HCT116 (cell line): ENCODE data around the gene HIC1. TPM values are rescaled to one million over a fixed set of nuclear protein-coding genes. Genes with fewer than 3 reads are reported as not detected.

Source experiments
- ATAC-seq: fragments of 200-7000 bp; cut with Tn5 transposase; 2 replicates; pipeline ENCODE4 v1.9.1; 2020; ENCODE audit warnings: mild to moderate bottlenecking, moderate library complexity
- BruUV-seq: library from RNA; stranded (reverse); fragments of 400-500 nt; replicated peaks from 2 replicates; lab custom pipeline; 2021; lab: Mats Ljungman, UMichigan
- CTCF ChIA-PET: fragments of 300-600 bp; sonication (Branson Sonifier 250); formaldehyde crosslinking; loops from one replicate; lab custom pipeline; 2021; ENCODE audit warnings: antibody characterized with exemption; lab: Charles Lee
- POLR2A ChIA-PET: fragments of 300-600, 350-600 bp; sonication (Branson Sonifier 250); formaldehyde crosslinking; loops from one replicate; lab custom pipeline; 2021; ENCODE audit warnings: antibody characterized with exemption; lab: Charles Lee
- RAD21 ChIA-PET, 2 experiments: fragments of 300-600 bp; sonication (Branson Sonifier 250); formaldehyde crosslinking; loops; one replicate each; lab custom pipeline; 2023; ENCODE audit warnings: low total read pairs in 2 of 2; ENCODE audit not compliant: uncharacterized antibody in 2 of 2, unreplicated experiment in 2 of 2, low non-redundant PET in 1 of 2; lab: Charles Lee
- DNase-seq: peaks from one replicate; pipeline ENCODE4 v3.0.0-alpha.2; 2010; ENCODE audit warnings: low read depth, low spot score
- H2AFZ ChIP-seq: fragments of 200-600 bp; shearing (Covaris generic), sonication (generic); 2 replicates; pipeline ENCODE4 v1.6.1; 2017; ENCODE audit warnings: low read depth, mixed run types, mixed read lengths, antibody characterized with exemption, low read length; ENCODE audit not compliant: poor library complexity, severe bottlenecking
- H3K27ac ChIP-seq: 2 replicates; pipeline ENCODE4 v1.5.1; 2012; ENCODE audit warnings: low read depth, low read length
- H3K27me3 ChIP-seq: fragments of 200-600 bp; sonication (generic); 2 replicates; pipeline ENCODE4 v1.6.1; 2016; ENCODE audit warnings: mixed run types, low read length, mixed read lengths; ENCODE audit not compliant: insufficient read depth
- H3K36me3 ChIP-seq, 2 experiments: fragments of 200-500 bp in 1 of 2; fragments of 200-600 bp in 1 of 2; sonication (Bioruptor generic) in 1 of 2; sonication (generic) in 1 of 2; 2 replicates each; pipeline versions ENCODE4 v1.5.1 to v1.6.1; 2014 to 2016; ENCODE audit warnings: low read length in 2 of 2, inconsistent platforms in 1 of 2, mixed read lengths in 1 of 2, mixed run types in 1 of 2; ENCODE audit not compliant: insufficient read depth in 2 of 2, control insufficient read depth in 1 of 2
- H3K4me1 ChIP-seq, 2 experiments: fragments of 200-600 bp in 1 of 2; sonication (generic) in 1 of 2; 2 replicates each; pipeline versions ENCODE4 v1.5.1 to v1.6.1; 2012 to 2017; ENCODE audit warnings: low read length in 2 of 2, inconsistent platforms in 1 of 2, mild to moderate bottlenecking in 1 of 2, mixed read lengths in 1 of 2, mixed run types in 1 of 2, moderate library complexity in 1 of 2; ENCODE audit not compliant: insufficient read depth in 2 of 2, control insufficient read depth in 1 of 2
- H3K4me2 ChIP-seq: fragments of 200-600 bp; sonication (generic); 2 replicates; pipeline ENCODE4 v1.6.1; 2017; ENCODE audit warnings: mixed run types, low read length, mixed read lengths
- H3K4me3 ChIP-seq, 2 experiments: fragments of 200-600 bp in 1 of 2; sonication (generic) in 1 of 2; replicated peaks in 1 of 2; 2 replicates each; pipeline ENCODE4 v1.5.1; 2011 to 2016; ENCODE audit warnings: low read length in 2 of 2, control low read depth in 1 of 2, low read depth in 1 of 2, mild to moderate bottlenecking in 1 of 2, mixed read lengths in 1 of 2, mixed run types in 1 of 2
- H3K79me2 ChIP-seq: fragments of 200-600 bp; sonication (generic); 2 replicates; pipeline ENCODE4 v1.6.1; 2017; ENCODE audit warnings: mild to moderate bottlenecking, mixed run types, low read length, moderate library complexity, mixed read lengths; ENCODE audit not compliant: insufficient read depth
- H3K9ac ChIP-seq: fragments of 200-600 bp; sonication (generic); 2 replicates; pipeline ENCODE4 v1.6.1; 2016; ENCODE audit warnings: low read length, mixed read lengths
- H3K9me2 ChIP-seq: fragments of 200-600 bp; sonication (generic), shearing (Covaris generic); 2 replicates; pipeline ENCODE4 v1.6.1; 2017; ENCODE audit warnings: mixed run types, mild to moderate bottlenecking, moderate library complexity; ENCODE audit not compliant: insufficient read depth
- H3K9me3 ChIP-seq, 2 experiments: fragments of 200-500 bp in 1 of 2; fragments of 200-600 bp in 1 of 2; sonication (Bioruptor generic) in 1 of 2; sonication (generic) in 1 of 2; 2 replicates each; pipeline ENCODE4 v1.6.1; 2014 to 2017; ENCODE audit warnings: low read length in 2 of 2, mixed read lengths in 2 of 2, inconsistent platforms in 1 of 2, low read depth in 1 of 2, mild to moderate bottlenecking in 1 of 2, mixed run types in 1 of 2, moderate library complexity in 1 of 2; ENCODE audit not compliant: control insufficient read depth in 1 of 2, insufficient read depth in 1 of 2
- H4K20me1 ChIP-seq: fragments of 200-600 bp; sonication (generic), shearing (Covaris generic); 2 replicates; pipeline ENCODE4 v1.6.1; 2017; ENCODE audit warnings: mixed run types, mild to moderate bottlenecking, moderate library complexity; ENCODE audit not compliant: insufficient read depth
- ATF3 ChIP-seq: IDR thresholded peaks from 2 replicates; pipeline ENCODE4 v1.6.1; 2012
- CBX3 ChIP-seq: IDR thresholded peaks from 2 replicates; pipeline ENCODE4 v1.6.1; 2012; ENCODE audit warnings: low read depth
- EGR1 ChIP-seq: IDR thresholded peaks from 2 replicates; pipeline ENCODE4 v1.6.1; 2012; ENCODE audit warnings: low read depth
- ELF1 ChIP-seq: IDR thresholded peaks from 2 replicates; pipeline ENCODE4 v1.6.1; 2012; ENCODE audit warnings: low read depth, borderline replicate concordance
- JUND ChIP-seq: IDR thresholded peaks from 2 replicates; pipeline ENCODE4 v1.6.1; 2012
- MAX ChIP-seq: IDR thresholded peaks from 2 replicates; pipeline ENCODE4 v1.6.1; 2012
- REST ChIP-seq: IDR thresholded peaks from 2 replicates; pipeline ENCODE4 v1.6.1; 2012; ENCODE audit warnings: low read depth
- SIN3A ChIP-seq: IDR thresholded peaks from 2 replicates; pipeline ENCODE4 v1.6.1; 2012; ENCODE audit warnings: low read depth
- SP1 ChIP-seq: IDR thresholded peaks from 2 replicates; pipeline ENCODE4 v1.6.1; 2012; ENCODE audit warnings: low read depth
- SRF ChIP-seq: IDR thresholded peaks from 2 replicates; pipeline ENCODE4 v1.6.1; 2012; ENCODE audit warnings: low read depth
- TCF7L2 ChIP-seq: IDR thresholded peaks from 2 replicates; pipeline ENCODE4 v1.7.0; 2011; ENCODE audit warnings: borderline replicate concordance, inconsistent platforms; ENCODE audit not compliant: insufficient read depth, insufficient read length; ENCODE audit errors: extremely low read depth
- ZFX ChIP-seq: fragments of 450-650 bp; IDR thresholded peaks from 2 replicates; pipeline ENCODE4 v1.6.1; 2017
- ZNF274 ChIP-seq: fragments of 200-500 bp; sonication (Bioruptor generic); IDR thresholded peaks from 2 replicates; pipeline ENCODE4 v1.6.1; 2014; ENCODE audit warnings: mild to moderate bottlenecking, low read depth, low read length, inconsistent platforms
- intact Hi-C: fragments of 100-400 bp; cut with micrococcal nuclease; formaldehyde crosslinking; loops from 2 replicates; pipeline ENCODE4 v1.10.0; 2022
- total RNA-seq: library from RNA; stranded (reverse); gene quantifications from one replicate; pipeline ENCODE4 v1.2.1, GENCODE V29; 2021; ENCODE audit not compliant: unreplicated experiment

Gene HIC1
- total RNA-seq, 1 experiment from 2014 or later = 0.64 TPM

GRCh38 chr17:2051061-2051932 is 3.6 kb upstream of the HIC1 start:
- Histone ChIP-seq H3K4me2 (peak overlapping the region; percentile 76), H3K27ac (no peak overlapping the region), H4K20me1 (no peaks in the 10 kb centered on the region), H3K9ac (peak overlapping the region; percentile 25; the same call in 1 of the 2 replicates), H3K27me3 (no peaks in the 10 kb centered on the region), H3K9me2 (no peaks in the 10 kb centered on the region), H2AFZ (no peak overlapping the region), H3K79me2 (no peaks in the 10 kb centered on the region), H3K4me3 (peak overlapping the region in 1 of 2 experiments; percentile 50; a peak in 3 of 4 replicates), H3K9me3 (no peaks in the 10 kb centered on the region), H3K36me3 (no peaks in the 10 kb centered on the region), H3K4me1 (peaks cover 10 to 32% of the 10 kb centered on the region in 2 experiments)
- intact Hi-C loops = no loop called here
- no TSS peak for BruUV-seq
- POLR2A ChIA-PET = interaction anchor here (0.5 kb wide), 1 partner anchor 69 kb away, joined by 3 read pairs; no protein-coding TSS in a partner anchor
- TF ChIP-seq TCF7L2 (peak; percentile 57), JUND (no peak), ATF3 (no peak), MAX (no peak), ZFX (no peak), EGR1 (no peak)
- peak; percentile 23; the same call in 1 of the 2 replicates for ATAC-seq
- RAD21 ChIA-PET = interaction anchor here in 1 of 2 experiments (0.6 kb wide), 1 partner anchor 188 kb away, joined by 3 read pairs; no protein-coding TSS in a partner anchor
- CTCF ChIA-PET = interaction anchor here (1.0 kb wide), 1 partner anchor 194 kb away, joined by 4 read pairs; no protein-coding TSS in a partner anchor
- no peak for DNase-seq

GRCh38 chr17:2051933-2052559 is 2.9 kb upstream of the HIC1 start:
- intact Hi-C loops = no loop called here
- no peaks in the 10 kb centered on the region for H3K9me3 ChIP-seq
- no peak overlapping the region for H3K9ac ChIP-seq
- H2AFZ ChIP-seq = no peak overlapping the region
- DNase-seq (no peak), ATAC-seq (no peak)
- CTCF ChIA-PET = no interaction called here
- H3K4me1 ChIP-seq = peaks cover 10 to 32% of the 10 kb centered on the region in 2 experiments
- H3K79me2 ChIP-seq = no peaks in the 10 kb centered on the region
- H3K4me3 ChIP-seq = no peak overlapping the region
- H3K27me3 ChIP-seq = no peaks in the 10 kb centered on the region
- H3K27ac ChIP-seq = no peak overlapping the region
- H4K20me1 ChIP-seq = no peaks in the 10 kb centered on the region
- H3K36me3 ChIP-seq = no peaks in the 10 kb centered on the region
- no peaks in the 10 kb centered on the region for H3K9me2 ChIP-seq
- TF ChIP-seq ATF3 (no peak), SRF (no peak), TCF7L2 (no peak), ZNF274 (no peak), REST (no peak), MAX (no peak), CBX3 (no peak), SP1 (no peak), ELF1 (no peak), SIN3A (no peak)
- RAD21 ChIA-PET = no interaction called here
- no peak overlapping the region for H3K4me2 ChIP-seq
- POLR2A ChIA-PET = no interaction called here
- BruUV-seq = no TSS peak
